Immature natural killer cell (primary cell): Measurements from ENCODE around the gene IARS2. TPM values are rescaled to one million over a fixed set of nuclear protein-coding genes. Genes with fewer than 3 reads are reported as not detected.
"Not testable (repeated sequence)": the region's sequence is repeated elsewhere in the genome, so short reads cannot be mapped to it uniquely, and the experiment has no call there.

Experiments
- DNase-seq, 3 donors: peaks; one replicate each; pipeline ENCODE4 v3.0.0; 2022; ENCODE audit warnings: mixed read lengths in 1 of 3
- H3K27ac Mint-ChIP-seq, 6 donors: one replicate each; pipeline ENCODE4 v1.8.0; 2020; ENCODE audit warnings: mixed read lengths in 6 of 6, mild to moderate bottlenecking in 5 of 6, inconsistent platforms in 4 of 6, moderate library complexity in 3 of 6
- H3K27me3 Mint-ChIP-seq, 3 donors: one replicate each; pipeline ENCODE4 v1.8.0; 2020 to 2021; ENCODE audit warnings: low read depth in 3 of 3, mild to moderate bottlenecking in 3 of 3, mixed read lengths in 3 of 3, moderate library complexity in 3 of 3, inconsistent platforms in 1 of 3
- H3K36me3 Mint-ChIP-seq, 3 donors: one replicate each; pipeline ENCODE4 v1.8.0; 2020; ENCODE audit warnings: mixed read lengths in 3 of 3, inconsistent platforms in 2 of 3, mild to moderate bottlenecking in 2 of 3
- H3K4me1 Mint-ChIP-seq, 2 donors: one replicate each; pipeline ENCODE4 v1.8.0; 2020; ENCODE audit warnings: inconsistent platforms in 2 of 2, mild to moderate bottlenecking in 2 of 2, mixed read lengths in 2 of 2, moderate library complexity in 1 of 2
- H3K4me3 Mint-ChIP-seq, 5 donors: one replicate each; pipeline ENCODE4 v1.8.0; 2020; ENCODE audit warnings: mild to moderate bottlenecking in 5 of 5, mixed read lengths in 5 of 5, inconsistent platforms in 3 of 5, moderate library complexity in 3 of 5
- H3K9me3 Mint-ChIP-seq, 6 donors: one replicate each; pipeline ENCODE4 v1.8.0; 2020; ENCODE audit warnings: mild to moderate bottlenecking in 6 of 6, mixed read lengths in 6 of 6, inconsistent platforms in 4 of 6, moderate library complexity in 3 of 6
- polyA plus RNA-seq, 3 donors: library from polyadenylated mRNA; unstranded; fragments of 300-500 nt; fragmentation: Illumina TruSeq; gene quantifications; one replicate each; pipeline ENCODE4 v1.2.3, GENCODE V29; 2021

Gene IARS2
- polyA plus RNA-seq, 3 donors from 2014 or later: 44.9 to 76.8 (median 57.3) TPM

- no peak for DNase-seq
- H3K27ac Mint-ChIP-seq: peak overlapping the region in 2 of 6 donors; percentile 0 to 15
- H3K27me3 Mint-ChIP-seq: no peaks in the 10 kb centered on the region
- H3K4me3 Mint-ChIP-seq: no peak overlapping the region
- peaks cover 0 to 2% of the 10 kb centered on the region in 2 donors for H3K4me1 Mint-ChIP-seq
- H3K9me3 Mint-ChIP-seq: no peaks in the 10 kb centered on the region
- peaks cover 12 to 39% (median 21%) of the 10 kb centered on the region in 3 donors for H3K36me3 Mint-ChIP-seq
Measured at GRCh38 chr1:220127076-220127475, 33.1 kb downstream of the IARS2 start.

DNA sequence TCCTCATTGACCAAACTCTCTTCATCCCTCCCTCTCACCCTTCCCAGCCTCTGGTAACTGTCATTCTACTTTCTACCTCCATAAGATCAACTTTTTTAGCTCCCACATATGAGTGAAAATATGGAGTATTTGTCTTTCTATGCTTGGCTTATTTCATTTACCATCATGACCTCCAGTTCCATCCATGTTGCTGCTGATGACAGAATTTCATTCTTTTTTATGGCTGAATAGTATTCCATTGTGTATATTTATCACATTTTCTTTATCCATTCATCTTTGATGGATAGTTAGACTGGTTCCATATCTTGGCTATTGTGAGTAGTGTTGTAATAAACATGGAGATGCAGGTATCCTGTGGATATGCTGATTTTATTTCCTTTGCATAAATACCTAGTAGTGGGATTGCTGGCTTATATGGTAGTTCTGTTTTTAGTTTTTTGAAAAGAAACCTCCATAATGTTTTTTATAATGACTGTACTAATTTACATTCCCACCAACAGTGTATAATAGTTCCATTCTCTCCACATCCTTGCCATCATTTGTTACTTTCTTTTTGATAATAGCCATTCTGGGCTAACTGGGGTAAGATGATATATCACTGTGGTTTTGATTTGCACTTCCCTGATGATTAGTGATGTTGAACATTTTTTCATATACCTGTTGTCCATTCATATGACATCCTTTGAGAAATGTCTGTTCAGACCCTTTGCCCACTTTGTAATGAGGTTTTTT lies 35.7 kb downstream of the IARS2 start:
- H3K27me3 Mint-ChIP-seq: no peaks in the 10 kb centered on the region
- H3K9me3 Mint-ChIP-seq: no peaks in the 10 kb centered on the region
- H3K4me3 Mint-ChIP-seq: no peak overlapping the region
- H3K27ac Mint-ChIP-seq: no peak overlapping the region
- peaks cover 29 to 58% (median 31%) of the 10 kb centered on the region in 3 donors for H3K36me3 Mint-ChIP-seq
- DNase-seq: no peak
- H3K4me1 Mint-ChIP-seq: peaks cover 0 to 12% of the 10 kb centered on the region in 2 donors

DNA sequence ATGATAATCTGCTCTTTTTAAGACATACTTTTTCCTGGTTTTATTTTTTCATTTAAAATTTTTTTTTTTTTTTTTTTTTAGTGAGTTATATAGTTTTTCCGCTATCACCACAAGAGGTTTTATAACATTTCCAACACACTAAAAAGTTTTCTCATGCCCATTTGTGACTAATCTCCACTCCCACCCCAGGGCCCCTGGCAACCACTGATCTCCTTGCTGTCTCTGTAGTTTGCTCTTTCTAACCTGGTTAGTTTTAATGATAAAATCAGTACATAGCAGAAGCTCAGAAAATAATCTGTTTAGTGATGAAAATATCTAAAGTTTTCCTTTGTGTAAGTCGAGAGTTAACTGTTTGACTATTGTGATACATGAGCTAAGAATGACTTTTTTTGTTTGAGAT lies 41.8 kb downstream of the IARS2 start:
- Mint-ChIP-seq H3K4me1 (peaks cover 14 to 27% of the 10 kb centered on the region in 2 donors), H3K9me3 (no peaks in the 10 kb centered on the region), H3K36me3 (peaks cover 30 to 47% (median 32%) of the 10 kb centered on the region in 3 donors), H3K4me3 (peak overlapping the region in 1 of 5 donors; percentile 20), H3K27ac (peak overlapping the region in 2 of 6 donors; percentile 57 to 83), H3K27me3 (no peaks in the 10 kb centered on the region)
- no peak for DNase-seq

GRCh38 chr1:220137019-220137786 lies 43.3 kb downstream of the IARS2 start:
- H3K36me3 Mint-ChIP-seq: peaks cover 37 to 49% (median 41%) of the 10 kb centered on the region in 3 donors

DNA sequence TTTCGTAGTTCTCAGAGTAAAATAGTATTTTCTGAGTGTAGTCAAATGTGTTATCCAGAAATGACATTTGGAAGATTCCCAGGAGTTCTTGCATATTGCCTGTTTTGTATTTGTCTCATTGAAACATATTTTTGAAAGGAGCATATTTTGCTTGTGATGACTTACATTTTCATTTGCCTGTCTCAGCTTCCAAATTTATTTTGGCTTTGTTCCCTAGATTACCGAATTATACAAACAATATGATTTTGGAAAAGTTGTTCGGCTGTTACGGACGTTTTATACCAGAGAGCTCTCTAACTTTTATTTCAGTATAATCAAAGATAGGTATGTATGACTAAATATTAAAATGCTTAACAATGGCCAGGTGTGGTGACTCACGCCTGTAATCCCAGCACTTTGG lies 46.0 kb downstream of the IARS2 start:
- Mint-ChIP-seq H3K9me3 (no peaks in the 10 kb centered on the region), H3K4me3 (no peak overlapping the region), H3K27me3 (no peaks in the 10 kb centered on the region), H3K4me1 (peaks cover 14 to 15% of the 10 kb centered on the region in 2 donors), H3K27ac (no peak overlapping the region), H3K36me3 (peaks cover 36 to 47% (median 37%) of the 10 kb centered on the region in 3 donors)
- no peak for DNase-seq

More at GRCh38 chr1:220137019-220137786, 43.3 kb downstream of the IARS2 start:
- Mint-ChIP-seq H3K4me3 (peak overlapping the region; percentile 41 to 64 (median 60)), H3K4me1 (peaks cover 14 to 24% of the 10 kb centered on the region in 2 donors), H3K9me3 (no peaks in the 10 kb centered on the region), H3K27ac (peak overlapping the region; percentile 65 to 93 (median 81)), H3K27me3 (no peaks in the 10 kb centered on the region)
- peak; percentile 34 to 40 (median 40) for DNase-seq

- Mint-ChIP-seq H3K36me3 (peaks cover 38 to 47% (median 43%) of the 10 kb centered on the region in 3 donors), H3K4me1 (no peaks in the 10 kb centered on the region), H3K4me3 (no peak overlapping the region), H3K9me3 (no peaks in the 10 kb centered on the region), H3K27me3 (no peaks in the 10 kb centered on the region), H3K27ac (peak overlapping the region in 4 of 6 donors; percentile 45 to 57 (median 50))
- no peak for DNase-seq
Measured at GRCh38 chr1:220144051-220144450, 50.1 kb downstream of the IARS2 start.

- Mint-ChIP-seq H3K9me3 (no peaks in the 10 kb centered on the region), H3K36me3 (peaks cover 10 to 29% (median 16%) of the 10 kb centered on the region in 3 donors), H3K27ac (peak overlapping the region in 2 of 6 donors; percentile 3 to 40), H3K27me3 (peaks cover 0 to 2% (median 2%) of the 10 kb centered on the region in 3 donors), H3K4me3 (no peak overlapping the region), H3K4me1 (no peaks in the 10 kb centered on the region)
- DNase-seq: no peak
Measured at GRCh38 chr1:220149742-220150141, 55.8 kb downstream of the IARS2 start.

DNA sequence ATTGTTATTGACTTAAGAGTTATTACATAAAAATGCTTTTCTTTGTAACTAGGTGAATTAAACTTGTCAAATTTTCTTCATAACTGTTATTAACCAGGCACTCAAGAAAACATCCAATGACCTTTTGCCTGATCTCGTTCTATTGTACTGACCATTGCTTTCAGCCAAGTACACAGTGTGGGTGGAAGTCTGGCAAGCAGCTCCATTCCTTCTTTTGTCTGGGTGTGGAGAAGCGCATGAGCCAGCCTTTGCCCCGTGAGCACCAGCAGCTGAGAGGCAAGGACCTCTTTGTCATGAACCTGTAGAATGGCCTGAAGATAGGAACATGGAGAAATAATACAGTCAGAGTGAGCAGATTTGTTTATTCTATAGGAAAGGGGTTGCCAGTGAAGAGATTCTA lies 57.5 kb downstream of the IARS2 start:
- peaks cover 3% of the 10 kb centered on the region in 2 donors for H3K4me1 Mint-ChIP-seq
- no peak overlapping the region for H3K4me3 Mint-ChIP-seq
- peak overlapping the region in 2 of 6 donors; percentile 65 to 67 for H3K27ac Mint-ChIP-seq
- peaks cover 9 to 24% (median 12%) of the 10 kb centered on the region in 3 donors for H3K36me3 Mint-ChIP-seq
- no peak for DNase-seq
- H3K9me3 Mint-ChIP-seq: no peaks in the 10 kb centered on the region
- peaks cover 0 to 2% (median 2%) of the 10 kb centered on the region in 3 donors for H3K27me3 Mint-ChIP-seq

DNA sequence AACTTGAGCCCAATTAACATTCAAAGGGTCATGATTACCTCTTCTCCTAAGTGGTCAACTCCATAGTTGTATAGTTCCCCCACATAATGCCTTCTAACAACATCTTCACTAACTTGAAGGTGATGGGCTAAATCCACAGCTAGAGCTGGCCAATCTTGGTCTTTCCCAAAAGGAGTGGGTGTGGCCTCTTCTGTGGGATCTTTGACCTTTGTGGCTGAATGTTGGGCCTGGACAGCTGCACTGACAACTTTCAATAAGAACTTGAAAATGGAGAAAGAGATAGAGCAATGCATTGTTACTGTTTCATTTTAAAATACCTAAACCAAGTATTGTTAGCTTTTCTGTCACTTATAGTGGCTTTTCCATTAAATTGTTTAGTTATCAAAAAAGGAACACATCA lies 59.2 kb downstream of the IARS2 start:
- H3K27ac Mint-ChIP-seq: peak overlapping the region in 4 of 6 donors; percentile 21 to 75 (median 64)
- no peaks in the 10 kb centered on the region for H3K9me3 Mint-ChIP-seq
- peaks cover 16 to 35% (median 23%) of the 10 kb centered on the region in 3 donors for H3K36me3 Mint-ChIP-seq
- H3K4me3 Mint-ChIP-seq: no peak overlapping the region
- H3K27me3 Mint-ChIP-seq: peaks cover 0 to 2% (median 2%) of the 10 kb centered on the region in 3 donors
- DNase-seq: no peak
- H3K4me1 Mint-ChIP-seq: peaks cover 17 to 20% of the 10 kb centered on the region in 2 donors

GRCh38 chr1:220156620-220157146 lies 62.8 kb downstream of the IARS2 start:
- no peaks in the 10 kb centered on the region for H3K9me3 Mint-ChIP-seq
- peak overlapping the region; percentile 13 to 85 (median 57) for H3K27ac Mint-ChIP-seq
- H3K36me3 Mint-ChIP-seq: peaks cover 32 to 41% (median 36%) of the 10 kb centered on the region in 3 donors
- H3K27me3 Mint-ChIP-seq: peaks cover 0 to 2% (median 0%) of the 10 kb centered on the region in 3 donors
- peak overlapping the region in 1 of 5 donors; percentile 50 for H3K4me3 Mint-ChIP-seq
- peaks cover 19 to 26% of the 10 kb centered on the region in 2 donors for H3K4me1 Mint-ChIP-seq
- no peak for DNase-seq

DNA sequence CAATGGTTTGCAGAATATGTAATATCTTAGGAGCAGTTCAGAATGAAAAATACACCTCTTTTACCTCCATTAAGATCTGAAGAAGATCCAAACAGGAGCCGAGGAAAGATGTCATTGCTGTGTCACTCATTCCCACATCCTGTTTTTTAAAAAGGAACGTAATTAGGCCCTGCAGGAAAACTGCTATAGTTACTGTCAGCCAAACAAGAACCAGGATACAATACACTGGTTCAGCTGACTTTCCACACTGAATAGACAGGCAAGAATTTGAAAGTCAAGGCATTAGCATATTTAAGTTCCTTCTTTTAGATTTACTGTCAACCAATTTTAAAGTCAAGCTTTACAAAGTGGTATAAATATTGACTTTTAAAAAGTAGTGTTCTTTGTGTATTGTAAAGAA lies 63.8 kb downstream of the IARS2 start:
- H3K36me3 Mint-ChIP-seq: peaks cover 36 to 37% (median 36%) of the 10 kb centered on the region in 3 donors

GRCh38 chr1:220158530-220158929 lies 64.6 kb downstream of the IARS2 start:
- not testable (repeated sequence) for H3K4me3 Mint-ChIP-seq, H3K27me3 Mint-ChIP-seq, DNase-seq, H3K9me3 Mint-ChIP-seq
- Mint-ChIP-seq H3K36me3 (peaks cover 32 to 36% (median 33%) of the 10 kb centered on the region in 3 donors), H3K27ac (peak overlapping the region in 1 of 6 donors; percentile 51), H3K4me1 (peaks cover 19 to 26% of the 10 kb centered on the region in 2 donors)

More for the DNA sequence above, 63.8 kb downstream of the IARS2 start:
- Mint-ChIP-seq H3K9me3 (no peaks in the 10 kb centered on the region), H3K4me1 (peaks cover 19 to 26% of the 10 kb centered on the region in 2 donors), H3K27ac (peak overlapping the region in 3 of 6 donors; percentile 8 to 48 (median 29)), H3K27me3 (peaks cover 0 to 2% (median 0%) of the 10 kb centered on the region in 3 donors), H3K4me3 (no peak overlapping the region)
- no peak for DNase-seq

DNA sequence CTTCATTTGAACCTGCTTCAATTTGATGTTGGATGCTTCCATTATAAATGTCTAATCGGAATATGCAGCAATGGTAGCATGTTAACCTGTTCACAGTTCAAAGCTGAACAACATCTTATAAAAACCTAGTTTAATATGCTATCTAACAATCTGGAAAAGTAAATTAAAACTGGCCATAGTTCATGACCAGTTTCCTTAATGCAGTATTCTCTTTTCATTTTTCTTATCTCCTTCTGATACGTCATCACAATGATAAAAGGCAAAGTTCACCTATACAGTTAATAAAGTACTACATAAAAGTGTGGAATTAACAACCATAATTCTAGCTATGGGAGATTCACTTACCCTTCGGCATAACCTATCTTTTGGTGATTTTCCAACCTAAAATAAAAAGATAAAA lies 65.1 kb downstream of the IARS2 start:
- Mint-ChIP-seq H3K4me1 (peaks cover 19 to 26% of the 10 kb centered on the region in 2 donors), H3K27ac (no peak overlapping the region), H3K36me3 (peaks cover 29 to 36% (median 36%) of the 10 kb centered on the region in 3 donors), H3K27me3 (no peaks in the 10 kb centered on the region), H3K9me3 (no peaks in the 10 kb centered on the region), H3K4me3 (no peak overlapping the region)
- DNase-seq: no peak
